ENCODE results near the gene CYP11A1.

DNA sequence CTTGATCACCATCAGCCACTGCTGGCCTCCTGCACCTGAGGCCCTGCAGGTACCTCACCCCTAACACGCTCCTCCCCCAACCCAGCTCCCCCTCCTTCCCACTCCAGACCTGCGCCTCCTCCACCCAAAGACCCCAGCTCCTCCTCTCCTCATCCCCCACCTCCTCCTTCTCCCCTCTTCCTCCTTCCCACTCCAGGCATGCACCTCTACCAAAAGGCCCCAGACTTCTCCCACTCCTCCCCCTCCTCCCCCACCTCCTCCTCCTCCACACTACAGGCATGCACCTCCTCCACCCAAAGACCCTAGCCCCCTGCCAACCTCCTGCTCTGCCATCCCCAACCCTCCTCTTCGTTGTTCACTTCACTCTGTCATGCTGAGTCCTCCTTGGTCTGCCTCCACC lies 42.7 kb downstream of the CYP11A1 start:
- no peak for TF ChIP-seq TAF1 (IDR thresholded peaks at IDR 0.05; ENCODE audit: borderline replicate concordance, low read depth, low read length)
- TF ChIP-seq POLR2A (IDR thresholded peaks at IDR 0.05; ENCODE audit: low read depth, low read length), result no peak
- no peak for TF ChIP-seq POLR2AphosphoS5 (IDR thresholded peaks at IDR 0.05; ENCODE audit: low read depth, low read length)

Data from GM12892 (cell line).